OCI-LY1 (cell line): Measurements from ENCODE around the gene LSMEM2.

Experiments used
- EZH2 ChIP-seq: fragments of 200-600 bp; sonication (generic), shearing (Covaris generic); IDR thresholded peaks from 2 replicates; pipeline ENCODE4 v1.8.0; 2017; ENCODE audit warnings: borderline replicate concordance, mixed run types, mild to moderate bottlenecking, antibody characterized with exemption, low read length, moderate library complexity, mixed read lengths
- TF ChIP-seq, protein P1 (sequence below): fragments of 200-600 bp; sonication (generic), shearing (Covaris generic); IDR thresholded peaks from 2 replicates; pipeline ENCODE4 v1.5.1; 2017; ENCODE audit warnings: mild to moderate bottlenecking, antibody characterized with exemption, low read length, moderate library complexity, mixed read lengths

DNA sequence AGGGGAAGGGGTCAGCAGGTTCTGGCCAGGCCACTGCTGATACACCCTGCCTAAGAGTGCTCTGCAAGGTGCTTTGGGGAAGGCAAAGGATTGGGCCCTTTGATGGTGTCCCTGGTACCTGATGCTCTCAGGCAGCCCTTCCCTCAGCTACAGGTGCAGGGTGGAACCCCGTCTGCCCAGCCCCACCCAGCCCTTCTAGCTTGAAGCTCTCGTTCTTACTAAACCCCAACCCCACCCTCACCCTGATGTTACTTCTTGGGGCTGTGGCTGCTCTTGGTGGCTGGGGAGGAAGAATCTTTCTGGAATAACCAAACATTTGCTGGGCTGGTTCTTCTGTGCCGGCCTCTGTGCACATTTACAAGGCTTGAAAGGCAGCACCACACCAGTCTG is 36.5 kb upstream of the LSMEM2 start:
- TF ChIP-seq, protein P1, sequence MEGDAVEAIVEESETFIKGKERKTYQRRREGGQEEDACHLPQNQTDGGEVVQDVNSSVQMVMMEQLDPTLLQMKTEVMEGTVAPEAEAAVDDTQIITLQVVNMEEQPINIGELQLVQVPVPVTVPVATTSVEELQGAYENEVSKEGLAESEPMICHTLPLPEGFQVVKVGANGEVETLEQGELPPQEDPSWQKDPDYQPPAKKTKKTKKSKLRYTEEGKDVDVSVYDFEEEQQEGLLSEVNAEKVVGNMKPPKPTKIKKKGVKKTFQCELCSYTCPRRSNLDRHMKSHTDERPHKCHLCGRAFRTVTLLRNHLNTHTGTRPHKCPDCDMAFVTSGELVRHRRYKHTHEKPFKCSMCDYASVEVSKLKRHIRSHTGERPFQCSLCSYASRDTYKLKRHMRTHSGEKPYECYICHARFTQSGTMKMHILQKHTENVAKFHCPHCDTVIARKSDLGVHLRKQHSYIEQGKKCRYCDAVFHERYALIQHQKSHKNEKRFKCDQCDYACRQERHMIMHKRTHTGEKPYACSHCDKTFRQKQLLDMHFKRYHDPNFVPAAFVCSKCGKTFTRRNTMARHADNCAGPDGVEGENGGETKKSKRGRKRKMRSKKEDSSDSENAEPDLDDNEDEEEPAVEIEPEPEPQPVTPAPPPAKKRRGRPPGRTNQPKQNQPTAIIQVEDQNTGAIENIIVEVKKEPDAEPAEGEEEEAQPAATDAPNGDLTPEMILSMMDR = no peak
- no peak for TF ChIP-seq EZH2
